Stimulated activated CD4-positive, alpha-beta T cell treated with anti-CD3 and anti-CD28 coated beads, Interleukin-4, amount 100 ng/mL, for 1 hour (primary cell): ENCODE data around the gene PI4KA.
"Not testable (repeated sequence)": the region's sequence is repeated elsewhere in the genome, so short reads cannot be mapped to it uniquely, and the experiment has no call there.

ENCODE experiments used
- DNase-seq: peaks from one replicate; pipeline ENCODE4 v3.0.0-alpha.2; 2020

The PI4KA gene

DNA sequence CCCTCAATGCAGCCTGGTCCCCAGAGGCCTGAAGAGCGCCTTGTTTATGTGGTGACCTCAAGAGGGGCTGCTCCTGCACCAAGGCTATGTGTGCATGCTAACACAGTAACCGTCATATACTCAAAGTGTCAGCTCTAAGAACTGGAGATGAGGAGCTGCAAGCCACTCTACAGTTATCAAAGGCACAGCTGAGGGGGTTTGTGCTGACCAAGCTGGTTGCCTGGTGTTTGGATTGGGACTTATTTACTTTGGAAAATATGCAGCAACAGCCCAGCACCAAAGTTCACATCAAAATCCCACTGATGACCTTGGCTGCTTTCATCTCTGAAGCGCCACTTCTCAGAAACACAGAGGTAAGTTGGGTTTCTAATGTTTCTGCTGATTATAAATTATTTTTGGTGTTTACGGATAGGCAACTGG lies 84.8 kb downstream of the PI4KA start, which contains the start of gene SERPIND1:
TSS of gene SERPIND1 (plus strand) at position 321 of the 420 bp plus-strand sequence. CDS start 5,200 bp downstream, outside the sequence.
- no peak for DNase-seq

- DNase-seq: no peak
Observed at GRCh38 chr22:20771918-20772625, 86.5 kb downstream of the PI4KA start.

DNA sequence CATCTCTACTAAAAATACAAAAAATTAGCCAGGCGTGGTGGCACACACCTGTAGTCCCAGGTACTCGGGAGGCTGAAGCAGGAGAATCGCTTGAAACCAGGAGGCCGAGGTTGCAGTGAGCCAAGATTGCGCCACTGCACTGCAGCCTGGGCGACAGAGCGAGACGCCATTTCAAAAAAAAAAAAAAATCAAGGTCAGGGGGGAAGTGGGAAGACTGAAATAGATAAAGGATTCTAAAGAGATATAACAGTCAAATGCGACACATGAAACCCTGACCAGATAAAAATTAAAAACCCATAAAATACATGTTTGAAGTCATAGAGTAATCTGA lies 89.2 kb downstream of the PI4KA start:
- DNase-seq: not testable (repeated sequence)

DNA sequence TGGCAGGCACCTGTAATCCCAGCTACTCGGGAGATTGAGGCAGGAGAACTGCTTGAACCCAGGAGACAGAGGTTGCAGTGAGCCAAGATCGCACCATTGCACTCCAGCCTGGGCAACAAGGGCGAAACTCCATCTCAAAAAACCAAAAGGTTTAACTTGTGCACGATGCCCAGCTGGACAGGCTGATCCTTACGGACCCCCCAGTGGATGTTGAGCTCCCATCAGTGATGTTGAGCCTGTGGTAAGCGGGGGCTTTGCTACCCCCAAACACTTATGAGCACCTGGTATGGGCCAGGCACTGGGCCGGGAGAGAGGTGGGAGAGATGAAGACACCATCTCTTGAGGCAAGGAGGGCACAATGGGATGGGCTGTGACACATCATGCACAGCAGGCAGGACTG lies 92.1 kb downstream of the PI4KA start:
- no peak for DNase-seq

- no peak for DNase-seq
Observed at GRCh38 chr22:20765938-20766337, 92.7 kb downstream of the PI4KA start.

GRCh38 chr22:20764729-20765128 lies 93.9 kb downstream of the PI4KA start:
- no peak for DNase-seq

DNA sequence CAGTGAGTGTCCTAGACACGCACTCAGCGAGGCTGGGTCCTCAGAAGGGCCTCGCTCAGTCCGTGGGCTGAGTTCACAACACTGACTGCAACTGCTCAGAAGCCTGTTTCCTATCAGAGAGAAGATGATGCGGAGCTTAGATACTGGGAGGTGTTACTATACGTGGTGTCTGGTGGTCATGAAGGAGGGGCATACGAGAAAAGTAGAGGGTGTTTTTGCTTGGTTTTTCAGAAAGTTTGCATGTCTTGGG lies 94.2 kb downstream of the PI4KA start:
- DNase-seq: no peak

DNA sequence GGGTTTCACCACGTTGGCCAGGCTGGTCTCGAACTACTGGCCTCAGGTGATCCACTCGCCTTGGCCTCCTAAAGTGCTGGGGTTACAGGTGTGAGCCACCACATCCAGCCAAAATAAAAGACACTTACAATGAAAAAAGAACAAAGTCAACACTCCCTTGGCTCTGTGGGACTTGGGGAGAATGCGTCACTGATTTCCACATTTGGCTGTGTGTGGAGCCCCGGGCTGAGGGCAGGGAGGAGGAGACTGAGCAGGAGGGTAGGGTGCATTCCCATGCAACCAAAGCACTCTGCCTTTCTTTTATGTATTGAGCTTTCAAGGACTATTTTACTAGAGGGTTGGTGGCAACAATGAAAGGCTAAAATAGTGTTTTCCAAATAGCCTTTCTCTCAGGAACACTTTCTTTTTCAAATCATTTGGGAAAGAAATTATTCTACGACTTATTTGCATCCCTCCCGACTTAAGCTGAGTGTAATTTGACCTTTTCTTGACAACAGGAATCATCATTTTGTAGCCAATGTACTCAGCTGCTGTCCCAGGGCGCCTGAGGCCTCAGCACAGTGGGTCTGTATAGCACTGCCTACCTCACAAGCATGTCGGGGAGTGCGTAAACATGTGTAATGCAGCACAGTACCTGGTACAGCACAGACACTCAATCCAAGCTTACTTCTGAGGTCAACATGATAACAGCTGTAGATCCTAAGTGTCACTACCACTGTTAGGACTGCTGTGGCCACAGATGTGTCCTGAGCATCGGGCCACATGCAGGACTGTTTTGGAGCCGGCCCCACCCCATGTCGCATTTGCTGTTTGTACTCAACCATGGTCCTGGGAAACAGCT lies 94.8 kb downstream of the PI4KA start:
- no peak for DNase-seq

- no peak for DNase-seq
Observed at GRCh38 chr22:20762233-20762796, 96.3 kb downstream of the PI4KA start.

DNA sequence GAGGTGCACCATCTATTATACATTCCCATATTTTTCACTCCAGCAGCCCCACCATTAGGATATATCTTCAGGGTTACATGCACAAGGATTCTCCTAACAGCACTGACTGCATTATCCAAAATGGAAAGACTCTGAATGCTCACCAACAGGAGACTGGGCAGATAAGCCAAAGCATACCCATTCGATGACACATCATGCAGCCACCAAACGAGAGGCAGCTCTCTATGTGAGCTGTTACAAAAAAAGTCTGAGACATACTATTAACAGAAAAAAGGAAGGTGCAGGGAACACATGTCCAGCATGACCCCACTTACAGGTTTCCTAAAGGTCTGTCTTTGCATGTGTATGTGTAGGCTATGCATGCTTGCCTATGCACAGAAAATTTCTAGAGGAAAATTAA lies 97.1 kb downstream of the PI4KA start:
- DNase-seq: no peak

DNA sequence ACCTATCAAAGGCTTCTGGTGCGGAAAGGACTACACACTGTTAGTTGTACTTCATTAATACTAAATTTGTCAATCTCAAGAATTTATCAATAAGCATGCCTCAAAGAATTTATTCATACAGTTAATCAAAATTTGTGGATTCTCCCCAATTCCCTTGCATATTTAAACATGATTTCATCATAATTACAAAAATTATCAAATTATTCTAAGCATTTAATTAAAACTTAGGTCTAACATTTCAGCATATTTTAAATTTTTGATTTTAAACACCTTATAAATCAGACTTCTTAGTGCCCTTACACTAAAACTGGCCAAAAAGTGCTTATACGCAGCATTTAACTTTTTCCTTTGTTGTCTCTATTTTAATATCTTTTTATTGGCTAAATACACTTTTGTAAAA lies 98.5 kb downstream of the PI4KA start:
- no peak for DNase-seq

GRCh38 chr22:20758688-20759087 lies 99.9 kb downstream of the PI4KA start:
- DNase-seq: no peak

DNA sequence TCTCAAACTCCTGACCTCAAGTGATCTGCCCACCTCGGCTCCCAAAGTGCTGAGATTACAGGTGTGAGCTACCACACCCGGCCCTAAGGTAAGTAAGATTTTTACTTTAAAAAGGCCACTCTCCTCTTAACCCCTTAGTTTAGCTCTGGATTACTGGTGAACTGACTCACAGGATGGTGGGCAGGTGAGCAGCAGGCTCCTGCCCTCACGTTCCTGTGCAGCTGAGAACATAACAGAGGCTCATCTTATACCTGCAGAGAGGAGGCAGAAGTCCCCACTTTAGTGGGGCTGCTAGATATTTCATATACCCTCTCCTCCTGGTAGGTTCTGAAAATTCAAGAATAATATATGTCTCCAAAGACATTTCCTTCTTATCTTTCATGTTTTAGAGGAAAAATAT lies 101.8 kb downstream of the PI4KA start:
- no peak for DNase-seq

DNA sequence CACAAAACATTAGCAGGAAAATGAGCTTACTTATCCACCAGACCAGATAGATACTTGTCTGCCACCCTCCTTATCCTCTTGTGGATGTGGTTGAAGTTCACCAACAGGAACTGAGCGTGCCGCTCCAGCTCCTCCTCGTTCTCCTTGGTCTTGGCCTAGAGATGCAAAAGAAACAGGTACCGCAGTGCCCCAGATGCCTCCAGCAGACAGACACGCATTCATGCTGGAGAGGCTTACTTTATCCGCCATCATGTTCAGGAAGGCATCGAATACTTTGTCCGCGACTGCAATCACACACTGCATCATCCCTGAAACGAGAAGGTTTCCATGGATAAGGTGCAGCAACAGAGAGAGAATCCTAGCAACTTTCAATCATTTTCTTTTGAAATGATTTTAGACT lies 105.7 kb downstream of the PI4KA start:
- no peak for DNase-seq

GRCh38 chr22:20752104-20752741 lies 106.4 kb downstream of the PI4KA start:
- no peak for DNase-seq

DNA sequence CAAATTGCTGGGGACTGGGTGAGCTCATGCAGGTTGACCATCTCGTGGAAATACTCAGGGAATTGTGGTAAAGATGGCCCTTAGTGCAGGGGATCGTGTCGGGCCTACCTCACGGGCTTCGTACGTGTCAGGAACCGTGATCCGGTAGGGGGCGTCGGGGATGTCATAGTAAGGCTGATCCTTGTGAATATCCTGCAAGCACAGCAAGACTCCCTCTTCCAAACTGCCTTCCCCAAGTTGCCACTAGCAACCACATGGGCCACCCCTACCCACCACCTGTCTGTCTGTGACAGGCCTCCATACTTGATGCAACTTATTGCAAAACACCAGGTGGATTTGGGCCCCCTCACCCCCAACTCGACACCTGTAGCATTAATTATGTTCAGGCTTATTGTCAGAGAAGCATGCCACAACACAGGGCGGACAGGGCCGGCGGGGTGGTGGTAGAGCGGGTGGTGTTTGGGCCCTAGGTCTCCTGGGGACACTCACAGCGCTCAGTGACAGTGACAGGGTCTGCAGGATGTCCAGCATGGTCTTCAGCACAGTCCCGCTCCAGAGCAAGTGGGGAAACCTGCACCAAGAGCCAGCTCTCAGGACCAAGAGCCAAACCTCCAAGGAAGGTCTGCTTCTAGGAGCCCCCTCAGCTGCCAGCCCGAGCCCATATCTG lies 107.3 kb downstream of the PI4KA start:
- no peak for DNase-seq

- peak; percentile 29 for DNase-seq
Observed at GRCh38 chr22:20750461-20751184, 108.0 kb downstream of the PI4KA start.

DNA sequence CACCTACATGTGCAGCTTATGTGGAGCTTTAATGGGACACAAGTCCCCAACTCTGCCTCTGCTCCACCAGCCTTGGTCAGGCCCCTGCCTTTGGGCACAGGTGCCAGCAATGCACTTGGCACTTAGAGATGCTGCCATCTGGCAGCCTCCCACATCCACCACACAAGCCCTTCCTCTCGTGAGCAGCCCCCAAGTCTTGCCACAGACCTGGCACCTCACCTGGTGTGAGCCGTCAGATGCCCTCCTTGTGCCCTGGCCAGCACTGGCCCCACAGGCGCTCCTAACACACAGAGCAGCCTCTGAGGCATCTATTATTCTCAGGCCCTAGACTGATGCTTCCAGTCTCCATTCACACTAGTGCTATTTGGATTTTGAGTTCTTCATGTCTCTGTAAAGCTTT lies 109.2 kb downstream of the PI4KA start:
- no peak for DNase-seq

DNA sequence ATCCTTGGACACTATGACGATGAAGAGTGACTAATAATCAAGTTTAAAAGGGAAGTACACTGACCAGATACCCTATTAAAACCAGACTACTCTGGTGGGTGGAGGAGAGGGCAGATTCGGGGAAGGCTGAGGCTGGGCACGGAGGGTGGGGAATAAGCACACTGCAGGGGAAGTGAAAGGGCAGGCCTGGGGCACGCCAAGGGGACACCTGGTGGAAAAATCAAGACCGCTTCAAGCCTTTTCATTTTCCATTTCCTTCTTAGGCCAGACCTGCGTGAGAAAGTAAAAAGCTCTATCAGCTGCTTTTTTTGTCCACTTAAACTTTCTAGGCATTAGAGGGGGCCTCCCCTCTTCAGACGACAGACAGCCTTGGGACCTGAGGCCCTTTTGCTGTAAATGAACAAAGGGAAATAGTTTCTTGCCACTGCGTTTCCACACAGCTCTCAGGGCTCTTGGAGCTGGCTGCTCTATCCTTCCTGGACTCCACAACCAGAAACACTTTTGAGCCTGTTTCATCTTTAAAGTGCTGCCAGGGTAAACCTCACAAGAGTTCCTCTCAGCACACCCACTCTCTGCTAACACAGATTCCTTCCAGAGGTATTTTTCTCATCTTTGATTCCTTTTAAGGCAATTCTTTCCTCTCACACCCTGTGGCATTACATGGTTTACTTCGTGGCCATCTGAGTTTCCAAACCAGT lies 109.7 kb downstream of the PI4KA start:
- DNase-seq: no peak

DNA sequence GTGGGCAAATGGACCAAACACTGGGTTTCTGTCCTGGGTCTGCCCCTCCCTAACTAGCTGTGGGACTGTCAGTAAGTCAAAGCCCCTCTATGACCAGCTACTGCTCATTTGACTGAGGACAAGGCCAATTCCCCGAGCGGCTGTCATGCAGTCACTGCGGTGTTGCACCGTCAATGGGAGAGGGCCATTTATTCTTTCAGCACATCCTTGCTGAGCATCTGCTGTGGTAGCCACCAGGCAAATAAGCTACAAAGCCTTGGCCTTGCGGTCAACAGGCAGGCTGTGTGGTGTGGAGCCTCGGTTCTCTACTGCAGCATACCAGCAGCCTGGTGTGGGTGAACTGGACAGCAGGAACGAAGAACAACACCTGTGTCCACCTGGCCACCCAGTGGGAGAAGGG lies 110.5 kb downstream of the PI4KA start:
- DNase-seq: no peak

DNA sequence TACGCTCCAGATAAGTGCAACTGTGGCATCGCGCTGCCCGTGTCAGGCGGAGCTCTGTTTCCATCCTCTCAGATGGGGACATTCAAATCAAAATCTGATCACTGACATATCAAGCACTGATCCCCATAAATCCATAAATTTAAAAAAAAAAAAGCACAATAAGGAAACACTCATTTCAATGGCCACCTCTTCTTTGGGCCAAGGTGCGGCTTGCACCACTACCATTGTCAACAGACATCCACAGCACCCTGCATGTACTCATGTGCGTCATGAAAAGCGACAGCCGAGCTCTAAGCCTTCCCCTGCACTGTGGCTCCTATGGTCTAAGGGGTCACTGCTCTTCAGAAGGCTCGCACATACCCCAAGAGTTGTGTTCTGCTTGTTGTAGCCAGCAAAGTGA lies 111.4 kb downstream of the PI4KA start:
- no peak for DNase-seq
